Measurements from ENCODE around the gene HBE1.

DNA sequence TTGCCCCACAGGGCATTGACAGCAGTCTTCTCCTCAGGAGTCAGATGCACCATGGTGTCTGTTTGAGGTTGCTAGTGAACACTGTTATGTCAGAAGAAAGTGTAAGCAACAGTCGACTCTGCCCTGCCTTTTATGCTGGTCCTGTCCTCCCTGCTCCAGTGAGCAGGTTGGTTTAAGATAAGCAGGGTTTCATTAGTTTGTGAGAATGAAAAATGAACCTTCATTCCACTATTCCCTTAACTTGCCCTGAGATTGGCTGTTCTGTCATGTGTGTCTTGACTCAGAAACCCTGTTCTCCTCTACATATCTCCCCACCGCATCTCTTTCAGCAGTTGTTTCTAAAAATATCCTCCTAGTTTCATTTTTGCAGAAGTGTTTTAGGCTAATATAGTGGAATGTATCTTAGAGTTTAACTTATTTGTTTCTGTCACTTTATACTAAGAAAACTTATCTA lies 35.3 kb downstream of the HBE1 start, which contains the start of gene HBD:
- TF ChIP-seq, protein P1, sequence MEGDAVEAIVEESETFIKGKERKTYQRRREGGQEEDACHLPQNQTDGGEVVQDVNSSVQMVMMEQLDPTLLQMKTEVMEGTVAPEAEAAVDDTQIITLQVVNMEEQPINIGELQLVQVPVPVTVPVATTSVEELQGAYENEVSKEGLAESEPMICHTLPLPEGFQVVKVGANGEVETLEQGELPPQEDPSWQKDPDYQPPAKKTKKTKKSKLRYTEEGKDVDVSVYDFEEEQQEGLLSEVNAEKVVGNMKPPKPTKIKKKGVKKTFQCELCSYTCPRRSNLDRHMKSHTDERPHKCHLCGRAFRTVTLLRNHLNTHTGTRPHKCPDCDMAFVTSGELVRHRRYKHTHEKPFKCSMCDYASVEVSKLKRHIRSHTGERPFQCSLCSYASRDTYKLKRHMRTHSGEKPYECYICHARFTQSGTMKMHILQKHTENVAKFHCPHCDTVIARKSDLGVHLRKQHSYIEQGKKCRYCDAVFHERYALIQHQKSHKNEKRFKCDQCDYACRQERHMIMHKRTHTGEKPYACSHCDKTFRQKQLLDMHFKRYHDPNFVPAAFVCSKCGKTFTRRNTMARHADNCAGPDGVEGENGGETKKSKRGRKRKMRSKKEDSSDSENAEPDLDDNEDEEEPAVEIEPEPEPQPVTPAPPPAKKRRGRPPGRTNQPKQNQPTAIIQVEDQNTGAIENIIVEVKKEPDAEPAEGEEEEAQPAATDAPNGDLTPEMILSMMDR (IDR thresholded peaks at IDR 0.05; ENCODE audit: insufficient read depth, low read depth, low read length): no peak
- no peak for TF ChIP-seq EZH2 (IDR thresholded peaks at IDR 0.05; ENCODE audit: insufficient read depth, low read length)
